A549 (cell line): ENCODE results near the gene DOCK7. TPM values are rescaled to one million over a fixed set of nuclear protein-coding genes. Genes with fewer than 3 reads are reported as not detected.

Source experiments
- ATAC-seq, 2 experiments: fragments of 200-7000 bp in 1 of 2; fragments of >200 bp in 1 of 2; cut with Nextera tagmentation in 1 of 2; cut with Tn5 transposase in 1 of 2; 3 replicates each; pipeline versions ENCODE4 v1.8.0 to v1.9.1; 2018 to 2020; ENCODE audit warnings: mild to moderate bottlenecking in 1 of 2, moderate library complexity in 1 of 2
- CTCF ChIA-PET: fragments of 300-600 bp; sonication (Branson Sonifier 250); formaldehyde crosslinking; extraction: SDS; loops from one replicate; lab custom pipeline; 2021; ENCODE audit warnings: antibody characterized with exemption, inconsistent platforms; lab: Yijun Ruan, JAX
- POLR2A ChIA-PET: fragments of 350-600 bp; formaldehyde crosslinking; extraction: SDS; loops from one replicate; lab custom pipeline; 2021; ENCODE audit warnings: antibody characterized with exemption, inconsistent platforms; lab: Yijun Ruan, JAX
- DNase-seq, 2 experiments: peaks; one replicate each; pipeline versions ENCODE4 v3.0.0 to v3.0.0-alpha.2; 2011 to 2016; ENCODE audit warnings: low read depth in 1 of 2, low spot score in 1 of 2
- FAIRE-seq: peaks from 2 replicates; lab custom pipeline; 2011; peaks lifted over from hg19 to GRCh38; lab: Jason Lieb, UNC
- H3K27ac ChIP-seq, 2 experiments: fragments of >200 bp; sonication (Bioruptor Twin); formaldehyde crosslinking; 3 replicates each; pipeline ENCODE4 v1.5.1; 2016 to 2017
- H3K4me1 ChIP-seq: fragments of >200 bp; sonication (Bioruptor Twin); formaldehyde crosslinking; 3 replicates; pipeline ENCODE4 v1.6.1; 2016
- H3K4me2 ChIP-seq: fragments of >200 bp; sonication (Bioruptor Twin); formaldehyde crosslinking; 3 replicates; pipeline ENCODE4 v1.6.1; 2016
- H3K4me3 ChIP-seq: fragments of >200 bp; sonication (Bioruptor Twin); formaldehyde crosslinking; 3 replicates; pipeline ENCODE4 v1.5.1; 2016
- H3K9me3 ChIP-seq: fragments of >200 bp; sonication (Bioruptor Twin); formaldehyde crosslinking; 3 replicates; pipeline ENCODE4 v1.6.1; 2016
- ATOH8 ChIP-seq: fragments of 250-450 bp; sonication (Bioruptor Pico); IDR thresholded peaks from 2 replicates; pipeline ENCODE4 v1.5.0; 2020; ENCODE audit warnings: low read depth, mild to moderate bottlenecking, moderate library complexity
- CBX8 ChIP-seq: fragments of 200-600 bp; sonication (generic); IDR thresholded peaks from 2 replicates; pipeline ENCODE4 v1.6.1; 2016
- CEBPB ChIP-seq, 2 experiments: fragments of >200 bp in 1 of 2; sonication (Bioruptor Twin) in 1 of 2; formaldehyde crosslinking in 1 of 2; IDR thresholded peaks; 2 replicates each; pipeline ENCODE4 v1.6.1; 2012 to 2016
- CHD4 ChIP-seq: fragments of 200-600 bp; sonication (generic); IDR thresholded peaks from 2 replicates; pipeline ENCODE4 v1.6.1; 2016; ENCODE audit warnings: antibody characterized with exemption, mild to moderate bottlenecking, borderline replicate concordance
- CTCF ChIP-seq: fragments of >200 bp; sonication (Bioruptor Twin); formaldehyde crosslinking; IDR thresholded peaks from 3 replicates; pipeline ENCODE4 v1.5.1; 2016
- EHMT2 ChIP-seq: fragments of 200-600 bp; sonication (generic); IDR thresholded peaks from 2 replicates; pipeline ENCODE4 v1.6.1; 2016; ENCODE audit warnings: antibody characterized with exemption, low read depth, mild to moderate bottlenecking, moderate library complexity
- ELK1 ChIP-seq: fragments of 150-350 bp; IDR thresholded peaks from 2 replicates; pipeline ENCODE4 v1.6.1; 2014; ENCODE audit warnings: low read depth, mild to moderate bottlenecking, low read length
- EP300 ChIP-seq, 2 experiments: fragments of >200 bp; sonication (Bioruptor Twin); formaldehyde crosslinking; IDR thresholded peaks; 2 replicates in 1 of 2; 3 replicates in 1 of 2; pipeline ENCODE4 v1.6.1; 2016 to 2017
- FOSB ChIP-seq: fragments of 250-450 bp; sonication (Bioruptor Pico); IDR thresholded peaks from 2 replicates; pipeline ENCODE4 v1.5.0; 2020; ENCODE audit warnings: mild to moderate bottlenecking, moderate library complexity
- FOXS1 ChIP-seq: fragments of 250-450 bp; sonication (Bioruptor Pico); IDR thresholded peaks from 2 replicates; pipeline ENCODE4 v1.5.0; 2020; ENCODE audit warnings: mild to moderate bottlenecking, moderate library complexity
- HES2 ChIP-seq: fragments of >200 bp; sonication (Bioruptor Twin); formaldehyde crosslinking; IDR thresholded peaks from 2 replicates; pipeline ENCODE4 v1.6.1; 2016
- HMGXB4 ChIP-seq: fragments of 250-450 bp; sonication (Bioruptor Pico); IDR thresholded peaks from 2 replicates; pipeline ENCODE4 v1.5.0; 2021; ENCODE audit warnings: mild to moderate bottlenecking, moderate library complexity, borderline replicate concordance
- HOXA7 ChIP-seq: fragments of 250-450 bp; sonication (Bioruptor Pico); IDR thresholded peaks from 2 replicates; pipeline ENCODE4 v1.5.0; 2020; ENCODE audit warnings: mild to moderate bottlenecking, moderate library complexity
- HOXB5 ChIP-seq: fragments of 250-450 bp; sonication (Bioruptor Pico); IDR thresholded peaks from 2 replicates; pipeline ENCODE4 v1.5.0; 2020; ENCODE audit warnings: mild to moderate bottlenecking, moderate library complexity
- MYC ChIP-seq: IDR thresholded peaks from 2 replicates; pipeline ENCODE4 v1.6.1; 2012; ENCODE audit warnings: mild to moderate bottlenecking, inconsistent platforms, low read length, improper control_type of control experiment, borderline replicate concordance
- NPAS2 ChIP-seq: fragments of 250-450 bp; sonication (Bioruptor Pico); IDR thresholded peaks from 2 replicates; pipeline ENCODE4 v1.8.0; 2022; ENCODE audit warnings: mild to moderate bottlenecking, moderate library complexity, borderline replicate concordance
- NR3C1 ChIP-seq: fragments of >200 bp; sonication (Bioruptor Twin); formaldehyde crosslinking; IDR thresholded peaks from 3 replicates; pipeline ENCODE4 v1.6.1; 2017
- PBX3 ChIP-seq: IDR thresholded peaks from 2 replicates; pipeline ENCODE4 v1.6.1; 2012
- RAD21 ChIP-seq, 2 experiments: fragments of >200 bp in 1 of 2; sonication (Bioruptor Twin) in 1 of 2; formaldehyde crosslinking in 1 of 2; IDR thresholded peaks in 1 of 2; conservative IDR thresholded peaks in 1 of 2; 2 replicates in 1 of 2; 3 replicates in 1 of 2; pipeline ENCODE4 v1.6.1; 2012 to 2018; ENCODE audit warnings: inconsistent platforms in 1 of 2
- RFX5 ChIP-seq: fragments of 450-650 bp; IDR thresholded peaks from 2 replicates; pipeline ENCODE4 v1.7.1; 2014; ENCODE audit warnings: antibody characterized with exemption, mild to moderate bottlenecking, moderate library complexity
- RNF2 ChIP-seq: fragments of 200-600 bp; sonication (generic); IDR thresholded peaks from 2 replicates; pipeline ENCODE4 v1.6.1; 2016; ENCODE audit warnings: low read depth, mild to moderate bottlenecking, antibody characterized with exemption, moderate library complexity, borderline replicate concordance
- TP53 ChIP-seq: fragments of 250-450 bp; sonication (Bioruptor Pico); IDR thresholded peaks from 2 replicates; pipeline ENCODE4 v1.5.0; 2021; ENCODE audit warnings: mild to moderate bottlenecking, moderate library complexity
- USF2 ChIP-seq: fragments of 450-650 bp; IDR thresholded peaks from 2 replicates; pipeline ENCODE4 v1.6.1; 2014; ENCODE audit warnings: antibody characterized with exemption
- ZFP36 ChIP-seq: fragments of 450-650 bp; IDR thresholded peaks from 2 replicates; pipeline ENCODE4 v1.6.1; 2014; ENCODE audit warnings: borderline replicate concordance; ENCODE audit not compliant: partially characterized antibody
- ZNF302 ChIP-seq: fragments of 250-450 bp; sonication (Bioruptor Pico); IDR thresholded peaks from 2 replicates; pipeline ENCODE4 v1.9.0; 2021; ENCODE audit warnings: inconsistent platforms, mild to moderate bottlenecking, moderate library complexity
- WGBS: methylation state at CpG from one replicate; pipeline ENCODE4 v1.1.6; 2017; ENCODE audit errors: missing lambda C conversion rate; 5-methylcytosine and 5-hydroxymethylcytosine counted together
- polyA plus RNA-seq, 4 experiments: library from polyadenylated mRNA; depleted of rRNA in 3 of 4; stranded (reverse); fragments of >200 nt; fragmentation: RNase III in 1 of 4; extraction: RNeasy Plus Mini Kit Qiagen cat#74134 plus additional on column Dnase treatment in 1 of 4; gene quantifications; 2 replicates in 3 of 4; 3 replicates in 1 of 4; pipeline ENCODE4 v1.2.3, GENCODE V29; 2011 to 2017

Gene DOCK7
- polyA plus RNA-seq, 2 of the 4 experiments (the other 2 are of a cell fraction) = 25.5 to 33.3 TPM

GRCh38 chr1:62590970-62591368 lies 97.2 kb downstream of the DOCK7 start (continued):
- TF ChIP-seq EP300 (IDR thresholded peaks at IDR 0.05) (no peak), PBX3 (no peak), CHD4 (no peak)

- POLR2A ChIA-PET = no interaction called here
- ATAC-seq = no peak
- peaks cover 9% of the 10 kb centered on the region; the same call in 2 of the 3 replicates for H3K4me1 ChIP-seq
- DNase-seq = no peak
- H3K27ac ChIP-seq = no peak overlapping the region
- TF ChIP-seq TP53 (CRISPR knock-in tag) (no peak), ELK1 (no peak), FOXS1 (CRISPR knock-in tag) (no peak), RNF2 (no peak), USF2 (no peak)
- no peak overlapping the region for H3K4me3 ChIP-seq
- H3K4me2 ChIP-seq = no peak overlapping the region
- FAIRE-seq = no peak
- WGBS = 74% methylated on average over 4 of the region's 4 CpGs
- CTCF ChIA-PET = no interaction called here
- no peaks in the 10 kb centered on the region for H3K9me3 ChIP-seq
Measured at GRCh38 chr1:62590255-62590969, 97.8 kb downstream of the DOCK7 start.

GRCh38 chr1:62589321-62589720 lies 98.9 kb downstream of the DOCK7 start:
- Histone ChIP-seq H3K4me3 (no peak overlapping the region), H3K9me3 (no peaks in the 10 kb centered on the region), H3K4me1 (peaks cover 8% of the 10 kb centered on the region; the same call in 2 of the 3 replicates), H3K4me2 (no peak overlapping the region), H3K27ac (no peak overlapping the region)
- CTCF ChIA-PET = no interaction called here
- TF ChIP-seq FOXS1 (CRISPR knock-in tag) (no peak), ATOH8 (CRISPR knock-in tag) (no peak), CEBPB (IDR thresholded peaks at IDR 0.05) (no peak), HMGXB4 (CRISPR knock-in tag) (no peak), CTCF (no peak), NPAS2 (no peak), NR3C1 (no peak), HOXA7 (no peak), CBX8 (no peak), RAD21 (conservative IDR thresholded peaks at IDR 0.05 in 1 of 2, IDR thresholded peaks at IDR 0.05 in 1 of 2) (no peak), FOSB (CRISPR knock-in tag) (no peak), HES2 (no peak), PBX3 (no peak), ZNF302 (CRISPR knock-in tag) (no peak), RFX5 (no peak), CHD4 (no peak), MYC (no peak), HOXB5 (CRISPR knock-in tag) (no peak), EHMT2 (no peak), ZFP36 (no peak)
- DNase-seq = no peak
- 82% methylated on average over 3 of the region's 3 CpGs for WGBS
- no peak for ATAC-seq
- POLR2A ChIA-PET = no interaction called here
- no peak for FAIRE-seq
